Mammary epithelial cell (primary cell): ENCODE data around the gene ANO4.

Experiments used
- CTCF ChIP-seq, 2 donors: IDR thresholded peaks in 1 of 2; conservative IDR thresholded peaks in 1 of 2; 2 replicates each; pipeline ENCODE4 v1.5.1; 2011 to 2012; ENCODE audit warnings: inconsistent platforms in 2 of 2, low read length in 2 of 2, mild to moderate bottlenecking in 2 of 2, control low read depth in 1 of 2, low read depth in 1 of 2; ENCODE audit not compliant: insufficient read depth in 1 of 2; ENCODE audit errors: extremely low read depth in 1 of 2
- EZH2 ChIP-seq: IDR thresholded peaks from 2 replicates; pipeline ENCODE4 v1.6.1; 2012; ENCODE audit warnings: low read length, inconsistent platforms, borderline replicate concordance

- TF ChIP-seq CTCF (conservative IDR thresholded peaks at IDR 0.05 in 1 of 2, IDR thresholded peaks at IDR 0.05 in 1 of 2; ENCODE audit: extremely low read depth in 1 of 2, insufficient read depth in 1 of 2, low read depth in 1 of 2, low read length in 2 of 2) (no peak), EZH2 (no peak)
These were observed 372.3 kb downstream of the ANO4 start for GRCh38 chr12:101166866-101167265.
